Memory B cell (primary cell): ENCODE data around the gene TMPRSS3.
A peak's percentile ranks its signal among the peaks of the same experiment; 100 is the strongest.

Experiments used
- ATAC-seq: fragments of 150-1000 bp; cut with Tn5 transposase; 2 replicates; pipeline ENCODE4 v1.10.0; 2021; ENCODE audit warnings: low read depth, mild to moderate bottlenecking, moderate library complexity
- DNase-seq, 2 donors: peaks; one replicate each; pipeline ENCODE4 v3.0.0; 2022; ENCODE audit warnings: low spot score in 2 of 2
- H3K27ac Mint-ChIP-seq: one replicate; pipeline ENCODE4 v1.8.0; 2022; ENCODE audit warnings: mild to moderate bottlenecking, moderate library complexity, mixed read lengths
- H3K27me3 Mint-ChIP-seq: one replicate; pipeline ENCODE4 v1.8.0; 2022; ENCODE audit warnings: mixed read lengths
- H3K36me3 Mint-ChIP-seq: one replicate; pipeline ENCODE4 v1.8.0; 2022; ENCODE audit warnings: mild to moderate bottlenecking, mixed read lengths
- H3K4me1 Mint-ChIP-seq: one replicate; pipeline ENCODE4 v1.8.0; 2022; ENCODE audit warnings: mixed read lengths
- H3K4me3 Mint-ChIP-seq: one replicate; pipeline ENCODE4 v1.8.0; 2022; ENCODE audit warnings: mild to moderate bottlenecking, moderate library complexity, mixed read lengths
- H3K9me3 Mint-ChIP-seq: one replicate; pipeline ENCODE4 v1.8.0; 2022; ENCODE audit warnings: mixed read lengths

The TMPRSS3 gene

GRCh38 chr21:42384989-42385388, 10.9 kb downstream of the TMPRSS3 start:
- DNase-seq = no peak
- Mint-ChIP-seq H3K27me3 (peaks cover 16% of the 10 kb centered on the region), H3K36me3 (no peaks in the 10 kb centered on the region), H3K4me3 (no peak overlapping the region), H3K4me1 (peaks cover 12% of the 10 kb centered on the region), H3K27ac (peak overlapping the region; percentile 93), H3K9me3 (peaks cover 11% of the 10 kb centered on the region)
- ATAC-seq = peak; percentile 19

- Mint-ChIP-seq H3K27ac (peak overlapping the region; percentile 93), H3K27me3 (peaks cover 14% of the 10 kb centered on the region), H3K4me1 (peaks cover 13% of the 10 kb centered on the region), H3K9me3 (peaks cover 11% of the 10 kb centered on the region), H3K36me3 (no peaks in the 10 kb centered on the region), H3K4me3 (no peak overlapping the region)
- no peak for ATAC-seq
- no peak for DNase-seq
These were observed 11.5 kb downstream of the TMPRSS3 start for GRCh38 chr21:42384156-42384945.

GRCh38 chr21:42383331-42383730, 12.5 kb downstream of the TMPRSS3 start:
- no peak overlapping the region for H3K27ac Mint-ChIP-seq
- no peaks in the 10 kb centered on the region for H3K36me3 Mint-ChIP-seq
- peaks cover 9% of the 10 kb centered on the region for H3K27me3 Mint-ChIP-seq
- DNase-seq (no peak), ATAC-seq (no peak)
- H3K4me1 Mint-ChIP-seq = peaks cover 15% of the 10 kb centered on the region
- H3K4me3 Mint-ChIP-seq = no peak overlapping the region
- peaks cover 11% of the 10 kb centered on the region for H3K9me3 Mint-ChIP-seq

GRCh38 chr21:42382915-42383314, 12.9 kb downstream of the TMPRSS3 start:
- Mint-ChIP-seq H3K9me3 (peaks cover 11% of the 10 kb centered on the region), H3K27me3 (peaks cover 6% of the 10 kb centered on the region), H3K36me3 (no peaks in the 10 kb centered on the region), H3K4me1 (peaks cover 15% of the 10 kb centered on the region), H3K27ac (no peak overlapping the region), H3K4me3 (no peak overlapping the region)
- no peak for DNase-seq
- ATAC-seq = no peak

GRCh38 chr21:42381347-42381984, 14.4 kb downstream of the TMPRSS3 start:
- Mint-ChIP-seq H3K36me3 (no peaks in the 10 kb centered on the region), H3K4me1 (peaks cover 15% of the 10 kb centered on the region), H3K9me3 (peaks cover 11% of the 10 kb centered on the region), H3K27me3 (peaks cover 3% of the 10 kb centered on the region), H3K27ac (no peak overlapping the region), H3K4me3 (no peak overlapping the region)
- no peak for DNase-seq
- peak; percentile 54 for ATAC-seq

GRCh38 chr21:42379426-42380215, 16.2 kb downstream of the TMPRSS3 start:
- peak overlapping the region; percentile 49 for H3K4me3 Mint-ChIP-seq
- ATAC-seq (peak; percentile 94), DNase-seq (no peak)
- H3K9me3 Mint-ChIP-seq = peaks cover 8% of the 10 kb centered on the region
- peaks cover 11% of the 10 kb centered on the region for H3K4me1 Mint-ChIP-seq
- H3K27me3 Mint-ChIP-seq = peaks cover 7% of the 10 kb centered on the region
- H3K27ac Mint-ChIP-seq = no peak overlapping the region
- H3K36me3 Mint-ChIP-seq = no peaks in the 10 kb centered on the region

GRCh38 chr21:42378418-42378817, 17.4 kb downstream of the TMPRSS3 start:
- Mint-ChIP-seq H3K36me3 (no peaks in the 10 kb centered on the region), H3K27me3 (peaks cover 7% of the 10 kb centered on the region), H3K4me1 (peaks cover 7% of the 10 kb centered on the region), H3K4me3 (no peak overlapping the region), H3K27ac (no peak overlapping the region), H3K9me3 (peaks cover 8% of the 10 kb centered on the region)
- ATAC-seq (no peak), DNase-seq (no peak)

GRCh38 chr21:42377951-42378340, 17.9 kb downstream of the TMPRSS3 start:
- Mint-ChIP-seq H3K4me3 (no peak overlapping the region), H3K4me1 (peaks cover 7% of the 10 kb centered on the region), H3K27ac (no peak overlapping the region), H3K27me3 (peaks cover 7% of the 10 kb centered on the region), H3K36me3 (no peaks in the 10 kb centered on the region), H3K9me3 (peaks cover 8% of the 10 kb centered on the region)
- no peak for ATAC-seq
- no peak for DNase-seq

GRCh38 chr21:42377211-42377950, 18.5 kb downstream of the TMPRSS3 start:
- H3K36me3 Mint-ChIP-seq = no peaks in the 10 kb centered on the region
- peaks cover 6% of the 10 kb centered on the region for H3K27me3 Mint-ChIP-seq
- H3K4me1 Mint-ChIP-seq = peaks cover 7% of the 10 kb centered on the region
- no peak overlapping the region for H3K27ac Mint-ChIP-seq
- DNase-seq (no peak), ATAC-seq (no peak)
- H3K4me3 Mint-ChIP-seq = no peak overlapping the region
- peaks cover 8% of the 10 kb centered on the region for H3K9me3 Mint-ChIP-seq

GRCh38 chr21:42376338-42376982, 19.4 kb downstream of the TMPRSS3 start:
- Mint-ChIP-seq H3K9me3 (no peaks in the 10 kb centered on the region), H3K27ac (no peak overlapping the region), H3K36me3 (no peaks in the 10 kb centered on the region), H3K4me3 (no peak overlapping the region), H3K4me1 (peaks cover 9% of the 10 kb centered on the region), H3K27me3 (peaks cover 9% of the 10 kb centered on the region)
- ATAC-seq (no peak), DNase-seq (no peak)

GRCh38 chr21:42375966-42376337, 19.9 kb downstream of the TMPRSS3 start:
- H3K4me3 Mint-ChIP-seq = no peak overlapping the region
- H3K4me1 Mint-ChIP-seq = peaks cover 11% of the 10 kb centered on the region
- H3K36me3 Mint-ChIP-seq = no peaks in the 10 kb centered on the region
- no peak overlapping the region for H3K27ac Mint-ChIP-seq
- H3K9me3 Mint-ChIP-seq = no peaks in the 10 kb centered on the region
- ATAC-seq (no peak), DNase-seq (no peak)
- peaks cover 15% of the 10 kb centered on the region for H3K27me3 Mint-ChIP-seq

GRCh38 chr21:42375506-42375905, 20.3 kb downstream of the TMPRSS3 start:
- no peaks in the 10 kb centered on the region for H3K9me3 Mint-ChIP-seq
- no peak for DNase-seq
- H3K4me1 Mint-ChIP-seq = peaks cover 11% of the 10 kb centered on the region
- H3K27ac Mint-ChIP-seq = no peak overlapping the region
- no peak overlapping the region for H3K4me3 Mint-ChIP-seq
- peaks cover 19% of the 10 kb centered on the region for H3K27me3 Mint-ChIP-seq
- no peaks in the 10 kb centered on the region for H3K36me3 Mint-ChIP-seq
- ATAC-seq = no peak

- no peaks in the 10 kb centered on the region for H3K36me3 Mint-ChIP-seq
- H3K27ac Mint-ChIP-seq = no peak overlapping the region
- no peak for DNase-seq
- no peak overlapping the region for H3K4me3 Mint-ChIP-seq
- peaks cover 11% of the 10 kb centered on the region for H3K4me1 Mint-ChIP-seq
- no peaks in the 10 kb centered on the region for H3K9me3 Mint-ChIP-seq
- peaks cover 21% of the 10 kb centered on the region for H3K27me3 Mint-ChIP-seq
- no peak for ATAC-seq
These were observed 20.9 kb downstream of the TMPRSS3 start for GRCh38 chr21:42374864-42375499.
